Raji (cell line): ENCODE data around the gene CD151.

Experiments used
- POLR2A ChIP-seq: IDR thresholded peaks from 2 replicates; pipeline ENCODE4 v1.6.1; 2011; ENCODE audit warnings: low read depth, low read length, control low read depth; ENCODE audit not compliant: insufficient read depth

Gene CD151

GRCh38 chr11:862081-862661 lies 29.4 kb downstream of the CD151 start:
- peak; percentile 12; the same call in 1 of the 2 replicates for TF ChIP-seq POLR2A

- no peak for TF ChIP-seq POLR2A
Observed at GRCh38 chr11:862696-863022, 29.9 kb downstream of the CD151 start.

- no peak; the same call in 1 of the 2 replicates for TF ChIP-seq POLR2A
Observed at GRCh38 chr11:863023-863909, 30.5 kb downstream of the CD151 start.

GRCh38 chr11:863910-864827 lies 31.4 kb downstream of the CD151 start:
- 0 out of 2 replicates have a peak, but pooled peaks have one; percentile 25 for TF ChIP-seq POLR2A

GRCh38 chr11:864898-865297 lies 32.1 kb downstream of the CD151 start:
- TF ChIP-seq POLR2A: no peak

GRCh38 chr11:865462-866430 lies 33.0 kb downstream of the CD151 start:
- TF ChIP-seq POLR2A: no peak

- TF ChIP-seq POLR2A: no peak
Observed at GRCh38 chr11:866481-866880, 33.7 kb downstream of the CD151 start.

GRCh38 chr11:867856-868358 lies 35.2 kb downstream of the CD151 start:
- TF ChIP-seq POLR2A: no peak

- no peak for TF ChIP-seq POLR2A
Observed at GRCh38 chr11:868394-868793, 35.6 kb downstream of the CD151 start.

GRCh38 chr11:868802-869201 lies 36.0 kb downstream of the CD151 start:
- TF ChIP-seq POLR2A: no peak

GRCh38 chr11:869399-870126 lies 36.8 kb downstream of the CD151 start:
- TF ChIP-seq POLR2A: no peak

GRCh38 chr11:870127-870413 lies 37.3 kb downstream of the CD151 start:
- no peak for TF ChIP-seq POLR2A

GRCh38 chr11:870418-870817 lies 37.7 kb downstream of the CD151 start:
- no peak for TF ChIP-seq POLR2A

- no peak for TF ChIP-seq POLR2A
Observed at GRCh38 chr11:871472-871871, 38.7 kb downstream of the CD151 start.

GRCh38 chr11:872799-873198 lies 40.0 kb downstream of the CD151 start:
- no peak for TF ChIP-seq POLR2A
